Suprapubic skin (tissue), 4 donors: ENCODE data around the gene PDGFRB.

Source experiments
- CTCF ChIP-seq, 2 donors: fragments of 200-600 bp in 1 of 2; fragments of 450-650 bp in 1 of 2; sonication (generic) in 1 of 2; IDR thresholded peaks; one replicate each; pipeline ENCODE4 v1.5.1; 2016 to 2019; ENCODE audit warnings: antibody characterized with exemption in 2 of 2, mild to moderate bottlenecking in 1 of 2, moderate library complexity in 1 of 2
- EP300 ChIP-seq: sonication (generic); formaldehyde crosslinking; IDR thresholded peaks from one replicate; pipeline ENCODE4 v1.6.1; 2017; ENCODE audit warnings: antibody characterized with exemption
- POLR2A ChIP-seq, 2 donors: fragments of 450-650 bp; IDR thresholded peaks; one replicate each; pipeline ENCODE4 v1.6.1; 2017; ENCODE audit warnings: antibody characterized with exemption in 2 of 2, mild to moderate bottlenecking in 2 of 2, moderate library complexity in 2 of 2
- POLR2AphosphoS5 ChIP-seq, 3 donors: sonication (generic); formaldehyde crosslinking; IDR thresholded peaks; one replicate each; pipeline ENCODE4 v1.6.1; 2017; ENCODE audit warnings: antibody characterized with exemption in 3 of 3

DNA sequence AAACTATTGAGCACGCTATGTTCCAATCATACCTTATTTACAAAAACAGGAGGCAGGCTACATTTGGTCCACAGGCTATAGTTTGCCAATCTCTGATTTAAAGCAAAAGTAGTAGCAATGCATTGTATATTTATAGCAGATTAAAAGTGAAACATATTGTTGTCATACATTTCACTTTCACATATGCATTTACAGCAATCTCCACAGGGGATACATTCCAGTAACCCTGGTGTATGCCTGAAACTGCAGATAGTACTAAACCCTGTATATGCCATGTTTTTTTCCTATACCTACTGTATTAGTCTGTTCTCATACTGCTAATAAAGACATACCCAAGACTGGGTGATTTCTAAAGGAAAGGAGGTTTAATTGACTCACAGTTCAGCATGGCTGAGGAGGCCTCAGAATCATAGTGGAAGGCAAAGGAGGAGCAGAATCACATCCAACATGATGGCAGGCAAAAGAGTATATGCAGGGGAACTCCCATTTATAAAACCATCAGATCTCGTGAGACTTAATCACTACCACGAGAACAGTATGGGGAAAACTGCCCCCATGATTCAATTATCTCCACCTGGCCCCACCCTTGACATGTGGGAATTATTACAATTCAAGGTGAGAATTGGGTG is 63.4 kb downstream of the PDGFRB start:
- TF ChIP-seq EP300, result no peak
- TF ChIP-seq CTCF (IDR thresholded peaks at IDR 0.05), result no peak
- no peak for TF ChIP-seq POLR2AphosphoS5 (IDR thresholded peaks at IDR 0.05)
- no peak for TF ChIP-seq POLR2A (IDR thresholded peaks at IDR 0.05)
